Retina (tissue), 1 donor: ENCODE results near the gene UNC45A.

Experiments
- DNase-seq: peaks from one replicate; pipeline ENCODE4 v3.0.0-alpha.2; 2016

Gene UNC45A

DNA sequence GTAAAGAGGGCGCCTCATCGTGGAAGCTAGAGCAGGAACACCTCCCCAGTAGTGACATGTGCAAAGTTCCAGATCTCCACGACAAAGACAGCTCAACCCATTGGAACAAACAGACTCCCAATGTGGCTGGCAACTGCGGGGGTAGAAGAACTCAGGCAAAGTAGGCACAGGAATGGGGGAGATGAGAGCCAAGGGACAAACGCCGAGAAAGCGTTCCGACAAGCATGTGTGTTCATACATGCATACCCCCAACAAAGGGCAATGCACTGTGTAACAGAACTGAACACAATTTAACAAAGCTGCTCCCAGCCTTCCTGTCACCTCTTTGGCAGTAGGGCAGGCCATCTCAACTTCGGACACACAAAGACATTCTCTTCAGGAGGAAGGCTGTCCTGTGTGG, 31.2 kb downstream of the UNC45A start:
- no peak for DNase-seq

DNA sequence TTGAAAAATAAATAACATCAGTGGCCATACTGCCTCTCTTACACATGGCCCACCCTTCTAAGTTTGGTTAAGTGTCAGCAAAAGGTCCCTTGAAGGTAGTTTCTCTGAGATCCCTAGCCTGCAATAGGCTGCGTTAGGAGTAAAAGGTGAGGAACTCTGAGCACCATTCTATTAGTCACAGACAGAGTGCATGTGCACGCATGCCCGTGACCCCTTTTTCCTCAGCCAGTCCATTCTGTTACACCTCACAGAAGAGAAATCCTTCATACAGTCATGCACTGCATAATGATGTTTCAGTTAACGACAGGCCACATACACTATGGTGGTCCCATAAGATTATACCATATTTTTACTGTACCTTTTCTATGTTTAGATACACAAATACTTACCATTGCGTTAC, 32.1 kb downstream of the UNC45A start:
- DNase-seq, result no peak

DNA sequence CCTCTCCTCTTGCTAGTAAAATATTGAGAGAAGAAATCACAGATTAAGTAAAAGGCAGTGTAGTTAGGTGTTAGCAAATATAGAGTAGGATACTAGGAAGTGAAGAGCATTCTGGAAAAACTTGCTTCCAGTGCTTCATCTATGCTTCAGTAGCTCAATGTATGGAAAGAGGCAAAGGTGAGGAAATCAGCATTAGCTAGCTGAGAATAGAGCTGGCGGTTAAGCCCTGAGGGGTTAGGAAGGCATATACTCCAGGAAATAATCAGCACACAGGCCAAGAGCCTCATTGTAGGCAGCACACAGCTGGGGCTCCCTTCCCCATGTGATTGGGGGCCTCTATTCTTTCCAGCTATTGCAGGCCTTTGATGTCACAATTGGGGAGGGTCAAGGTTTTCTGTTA, 33.3 kb downstream of the UNC45A start:
- no peak for DNase-seq

DNA sequence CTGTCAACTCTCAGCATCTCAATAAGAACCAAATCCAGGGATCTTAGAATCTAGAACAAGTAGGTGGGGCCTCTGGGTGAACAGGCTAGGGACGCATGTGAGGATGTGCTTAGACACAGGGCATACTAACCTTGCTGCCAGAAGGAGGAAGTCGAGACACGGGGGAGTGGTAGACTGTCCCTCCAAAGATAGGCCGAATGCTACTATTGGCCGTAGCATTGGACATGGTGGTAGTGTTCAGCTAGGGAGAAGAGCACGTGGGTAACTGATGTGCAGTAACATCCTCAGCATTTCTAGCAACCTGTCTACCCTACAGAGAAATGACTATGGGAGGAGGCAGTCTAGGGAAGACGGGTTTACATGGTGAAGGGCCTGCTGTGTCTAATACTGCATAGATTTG, 35.2 kb downstream of the UNC45A start:
- DNase-seq, result no peak

DNA sequence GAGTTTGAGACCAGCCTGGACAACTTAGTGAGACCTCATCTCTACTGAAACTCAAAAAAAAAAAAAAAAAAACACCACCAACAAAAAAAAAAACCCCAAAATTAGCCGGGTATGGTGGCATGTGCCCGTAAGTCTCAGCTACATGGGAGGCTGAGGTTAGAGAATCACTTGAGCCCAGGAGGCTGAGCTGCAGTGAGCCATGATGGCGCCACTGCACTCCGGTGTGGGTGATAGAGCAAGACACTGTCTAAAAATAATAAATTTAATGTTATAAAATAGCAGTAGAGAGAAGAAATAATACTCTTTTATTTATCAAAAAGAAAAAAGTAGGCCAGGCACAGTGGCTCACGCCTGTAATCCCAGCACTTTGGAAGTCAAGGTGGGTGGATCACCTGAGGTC, 37.0 kb downstream of the UNC45A start:
- DNase-seq, result no peak

DNA sequence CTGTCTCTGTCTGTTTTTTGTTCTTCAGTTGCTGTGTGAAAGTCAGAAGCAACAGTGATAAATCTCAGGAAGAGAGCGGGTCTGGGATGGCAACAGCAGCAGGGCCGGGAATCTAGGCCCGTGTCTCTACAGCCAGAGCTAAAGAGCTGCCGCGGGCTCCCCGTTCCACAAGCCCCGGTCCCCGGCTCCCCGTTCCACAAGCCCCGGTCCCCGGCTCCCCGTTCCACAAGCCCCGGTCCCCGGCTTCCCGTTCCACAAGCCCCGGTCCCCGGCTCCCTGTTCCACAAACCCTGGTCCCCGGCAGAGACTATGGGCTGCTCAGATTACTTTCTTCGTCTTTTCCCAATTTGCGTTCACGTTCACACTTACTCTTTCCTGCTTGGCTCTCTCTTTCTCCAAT, 39.1 kb downstream of the UNC45A start:
- no peak for DNase-seq

DNA sequence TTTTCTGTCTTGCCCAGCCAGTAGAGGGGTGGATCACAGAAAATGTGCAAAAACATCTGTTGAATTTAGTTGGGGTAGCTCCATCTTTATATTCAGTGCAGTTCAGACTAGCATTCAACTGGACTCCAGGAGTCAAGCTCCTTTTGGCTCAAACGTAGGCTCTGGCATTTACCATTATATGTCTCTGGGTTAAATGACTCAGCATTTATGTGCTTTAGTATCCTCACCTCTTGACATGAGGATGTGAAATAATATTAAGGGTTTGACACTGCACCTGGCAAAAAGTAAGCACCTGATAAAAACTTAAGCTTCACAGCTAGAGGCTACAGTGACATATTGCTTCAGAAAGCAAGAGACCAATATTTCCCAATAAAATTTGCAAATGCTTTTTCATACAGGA, 44.5 kb downstream of the UNC45A start:
- DNase-seq, result no peak

DNA sequence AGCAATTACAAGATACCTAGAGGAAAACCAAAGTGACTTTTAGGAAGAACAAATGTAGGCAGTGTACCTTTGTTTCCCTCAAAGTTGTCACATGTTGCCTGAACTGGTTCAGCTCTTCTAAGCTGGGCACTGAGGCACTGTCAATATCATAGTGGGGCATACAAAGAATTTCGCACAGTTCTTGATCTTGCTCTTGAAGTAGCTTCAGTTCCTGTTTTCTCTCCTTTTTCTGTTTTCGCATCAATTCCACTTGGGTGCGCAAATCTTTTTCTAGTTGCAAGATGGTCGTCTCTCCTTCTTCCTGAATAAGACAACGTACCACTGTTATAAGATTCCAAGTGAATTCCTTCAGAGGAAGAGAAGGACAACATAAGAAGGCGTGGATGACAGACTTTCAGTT, 46.6 kb downstream of the UNC45A start:
- no peak for DNase-seq

DNA sequence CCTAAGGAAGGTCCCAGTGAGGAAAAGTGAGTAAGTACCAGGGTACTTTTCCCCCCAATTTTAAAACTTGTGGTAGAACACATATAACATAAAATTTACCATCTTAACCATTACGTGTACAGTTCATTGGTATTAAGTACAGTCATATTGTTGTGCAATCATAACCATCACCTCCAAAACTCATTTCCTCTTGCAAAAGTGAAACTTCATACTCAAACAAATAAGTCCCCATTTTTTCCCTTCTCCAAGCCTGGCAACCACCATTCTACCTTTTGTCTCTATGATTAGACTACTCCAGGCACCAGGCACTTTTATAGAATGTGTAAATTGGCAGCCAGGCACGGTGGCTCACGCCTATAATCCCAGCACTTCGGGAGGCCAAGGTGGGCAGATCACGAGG, 47.0 kb downstream of the UNC45A start:
- no peak for DNase-seq

DNA sequence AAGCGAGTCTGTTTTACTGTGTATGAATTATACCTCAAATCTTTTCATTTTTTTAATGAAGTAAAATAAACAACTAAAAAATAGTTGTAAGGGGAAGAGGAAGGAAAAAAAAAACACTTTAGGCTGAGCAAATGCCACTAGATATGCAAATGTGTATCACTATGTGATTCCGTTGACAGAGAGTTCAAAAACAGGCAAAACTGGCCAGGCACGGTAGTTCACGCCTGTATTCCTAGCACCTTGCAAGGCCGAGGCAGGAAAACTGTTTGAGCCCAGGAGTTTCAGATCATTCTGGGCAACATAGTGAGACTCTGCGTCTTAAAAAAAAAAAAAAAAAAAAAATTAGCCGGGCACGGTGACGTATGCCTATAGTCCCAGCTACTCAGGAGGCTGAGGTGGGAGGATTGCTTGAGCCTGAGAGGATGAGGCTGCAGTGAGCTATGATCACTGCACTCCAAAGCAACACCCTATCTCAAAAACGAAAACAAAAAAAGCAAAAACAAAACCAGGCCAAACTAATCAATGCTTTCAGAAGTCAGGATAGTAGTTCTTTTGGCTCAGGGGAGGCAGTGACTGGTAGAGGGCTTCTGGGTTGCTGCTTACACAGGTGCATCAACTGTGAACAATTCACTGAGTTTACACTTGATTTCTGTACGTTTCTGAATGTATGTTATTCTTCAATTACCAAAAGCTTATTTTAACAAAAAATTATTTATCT, 51.9 kb downstream of the UNC45A start:
- no peak for DNase-seq

DNA sequence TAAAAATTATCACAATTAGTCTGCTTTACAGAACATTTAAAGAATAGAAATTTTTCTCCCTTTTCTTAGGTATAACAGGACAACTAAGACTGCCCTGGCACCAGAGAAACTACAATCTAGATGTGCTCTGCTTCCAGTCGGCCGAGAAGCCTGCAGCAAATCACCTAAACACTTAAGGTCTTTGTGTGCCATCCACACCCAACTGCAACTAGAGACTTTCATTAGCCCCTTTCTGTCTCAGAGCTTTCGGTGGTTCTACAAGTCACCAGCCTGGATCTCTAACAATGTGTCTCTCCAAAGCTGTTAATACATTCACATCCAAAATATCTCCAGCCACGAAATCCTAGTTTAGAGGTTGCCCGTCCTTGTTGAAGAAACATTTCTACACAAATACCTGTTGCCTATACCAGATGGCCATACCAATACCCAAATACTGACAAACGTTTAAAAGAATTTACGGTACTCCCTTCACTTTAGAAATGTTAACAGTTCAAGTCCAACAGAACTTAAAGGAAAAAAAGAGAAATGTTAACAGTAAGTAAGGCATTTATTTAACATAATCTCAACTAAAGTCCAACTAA, 52.6 kb downstream of the UNC45A start:
- no peak for DNase-seq

DNA sequence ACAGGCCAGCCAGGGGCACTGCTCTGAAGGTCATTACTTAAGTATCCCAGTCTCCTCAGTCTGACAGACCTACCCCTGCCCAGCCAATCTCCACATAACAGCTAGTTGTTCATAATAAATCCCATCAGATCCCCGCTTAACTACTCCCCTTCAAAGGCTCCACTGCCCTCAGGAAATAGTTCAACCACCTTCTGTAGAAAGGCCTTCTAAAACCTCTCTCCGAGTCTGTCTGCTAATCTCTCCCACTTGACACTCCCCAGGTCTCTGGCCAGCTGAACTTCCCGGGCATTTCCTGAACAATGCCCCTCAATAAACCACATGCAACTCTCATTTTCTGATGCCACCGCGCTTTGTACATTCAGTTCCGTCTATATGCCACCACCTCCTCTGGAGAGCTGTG, 53.2 kb downstream of the UNC45A start:
- DNase-seq, result no peak

DNA sequence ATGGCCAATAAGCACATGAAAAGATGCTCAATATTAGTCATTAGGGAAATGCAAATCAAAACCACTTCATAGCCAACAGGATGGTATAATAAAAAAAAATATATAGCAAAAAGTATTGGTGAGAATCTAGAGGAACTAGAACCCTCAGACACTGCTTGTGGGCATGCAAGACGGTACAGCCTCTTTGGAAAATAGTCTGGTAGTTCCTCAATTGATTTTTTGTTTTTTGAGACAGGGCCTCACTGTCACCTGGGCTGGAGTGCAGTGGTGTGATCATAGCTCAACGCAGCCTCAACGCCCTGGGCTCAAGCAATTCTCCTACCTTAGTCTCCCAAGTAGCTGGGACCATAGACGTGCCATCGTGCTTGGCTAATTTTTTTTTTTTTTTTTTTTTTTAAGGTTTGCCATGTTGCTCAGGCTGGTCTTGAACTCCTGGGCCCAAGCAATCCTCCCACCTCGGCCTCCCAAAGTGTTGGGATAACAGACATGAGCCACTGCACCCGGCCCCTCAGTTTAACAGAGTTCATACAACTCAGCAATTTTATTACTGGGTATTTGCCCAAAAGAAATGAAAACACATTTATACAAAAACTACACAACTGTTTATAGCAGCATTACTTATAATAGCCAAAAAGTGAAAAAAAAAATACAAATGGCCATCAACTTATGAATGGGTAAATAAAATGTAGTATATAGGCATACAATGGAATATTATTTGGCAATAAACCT, 54.1 kb downstream of the UNC45A start:
- DNase-seq, result no peak

DNA sequence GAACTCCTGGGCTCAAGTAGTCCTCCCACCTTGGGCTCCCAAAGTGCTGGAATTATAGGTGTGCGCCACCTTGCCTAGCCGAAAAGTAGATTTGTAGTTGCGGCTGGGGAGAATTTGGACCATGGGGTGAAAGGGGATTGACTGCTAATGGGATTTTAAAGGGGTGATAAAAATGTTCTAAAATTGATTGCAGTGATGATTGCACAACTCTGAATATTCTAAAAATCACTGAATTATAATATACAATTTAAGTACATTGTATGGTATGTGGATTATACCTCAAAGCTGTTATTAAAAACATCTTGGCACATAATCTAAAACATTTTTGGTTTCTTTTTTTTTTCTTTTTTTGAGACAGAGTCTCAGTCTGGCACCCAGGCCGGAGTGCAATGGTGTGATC, 55.4 kb downstream of the UNC45A start:
- DNase-seq, result no peak

DNA sequence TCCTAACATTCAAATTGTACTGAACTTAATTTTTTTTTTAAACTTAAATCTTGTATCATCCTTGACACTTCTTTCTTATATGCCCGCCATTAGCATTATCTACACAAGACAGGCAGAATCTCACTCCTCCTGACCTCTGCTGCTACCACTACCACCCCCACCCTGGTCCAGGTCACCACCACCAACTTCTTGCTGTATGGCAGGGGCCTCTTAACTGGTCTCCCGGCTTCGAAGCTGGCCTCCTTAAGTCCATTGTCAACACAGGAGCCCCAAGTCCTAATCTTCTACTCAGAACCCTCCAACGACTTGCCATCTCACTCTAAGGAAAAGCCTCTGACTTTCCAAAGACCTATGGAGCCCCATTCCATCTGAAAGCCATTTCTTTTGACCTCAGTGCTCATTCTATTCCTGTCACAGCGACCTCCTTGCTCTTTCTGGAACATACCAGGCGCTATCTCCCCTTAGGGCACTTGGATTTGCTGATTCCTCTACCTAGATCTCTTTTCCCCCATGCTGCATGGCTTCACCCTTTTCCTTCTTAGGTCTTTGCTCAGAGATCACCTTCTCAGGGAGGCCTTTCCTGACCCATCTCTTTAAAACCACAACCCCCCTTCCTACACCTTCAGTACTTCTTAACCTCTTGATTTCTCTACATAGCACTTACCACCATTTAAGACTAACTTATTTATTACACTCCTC, 56.7 kb downstream of the UNC45A start:
- no peak for DNase-seq

DNA sequence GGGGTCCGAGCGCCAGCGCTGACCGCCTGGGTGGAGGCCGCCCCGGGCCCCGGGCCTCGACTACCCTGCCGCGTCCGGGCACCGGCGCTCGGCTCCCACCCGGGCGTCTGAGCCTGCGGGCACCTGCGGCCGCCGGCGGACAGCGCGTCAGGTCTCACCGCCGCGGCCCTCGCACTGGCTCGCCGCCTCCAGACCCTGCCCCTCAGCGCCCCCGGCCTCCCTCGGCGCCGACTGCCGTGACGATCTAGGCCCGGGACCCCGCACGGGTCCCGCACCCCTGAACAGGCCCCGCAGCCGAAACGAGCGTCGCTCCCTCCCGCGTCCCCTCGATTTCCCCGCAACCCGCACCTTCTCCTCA, 59.0 kb downstream of the UNC45A start:
- no peak for DNase-seq

DNA sequence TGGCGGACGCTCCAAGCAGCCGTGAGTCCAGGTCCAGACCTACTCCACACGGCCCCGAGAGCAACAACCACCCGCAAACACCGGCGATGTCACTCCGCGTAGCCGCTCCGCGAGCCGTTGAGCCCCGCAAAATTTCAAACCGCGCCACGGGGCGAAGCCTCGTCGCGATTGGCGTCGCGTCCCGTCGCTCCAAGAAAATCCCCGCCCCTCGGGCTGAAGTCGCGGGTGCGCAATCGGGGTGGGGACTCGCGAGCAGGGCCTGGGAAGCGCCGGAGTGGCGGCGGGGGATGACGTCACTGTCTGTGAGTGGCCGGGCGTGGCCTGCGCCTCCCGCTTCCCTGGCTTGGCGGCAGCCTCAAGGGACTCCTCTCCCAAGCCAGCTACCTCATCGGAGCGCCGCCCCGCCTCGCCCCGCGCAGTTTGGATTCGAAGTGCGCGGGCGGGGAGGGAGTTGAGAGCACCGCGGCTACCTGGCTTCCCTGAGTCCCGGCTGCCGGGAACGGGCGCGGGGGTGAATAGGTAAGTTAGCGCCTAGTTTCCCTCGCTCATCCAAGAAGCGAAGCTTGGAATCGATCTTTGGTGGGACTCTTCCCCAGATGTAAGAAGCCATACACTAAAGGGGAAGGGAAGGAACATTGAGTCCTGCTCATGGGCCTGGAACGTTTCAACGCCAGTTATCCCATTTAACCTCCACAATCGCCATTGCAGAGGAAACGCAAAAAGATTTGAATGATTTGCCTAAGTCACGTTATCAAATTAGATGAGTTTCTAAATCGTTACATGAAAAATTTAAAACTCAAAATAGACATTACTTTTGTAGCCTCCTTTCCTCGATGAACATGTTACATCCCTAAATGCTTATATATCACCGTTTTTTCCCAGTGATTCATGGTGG, 59.6 kb downstream of the UNC45A start, which contains the start of gene PRC1:
Gene PRC1, minus strand, starts transcription at position 119 of the 895 bp plus-strand sequence. Its CDS starts 118 bp downstream, at position 1.
- peak; percentile 99 for DNase-seq

DNA sequence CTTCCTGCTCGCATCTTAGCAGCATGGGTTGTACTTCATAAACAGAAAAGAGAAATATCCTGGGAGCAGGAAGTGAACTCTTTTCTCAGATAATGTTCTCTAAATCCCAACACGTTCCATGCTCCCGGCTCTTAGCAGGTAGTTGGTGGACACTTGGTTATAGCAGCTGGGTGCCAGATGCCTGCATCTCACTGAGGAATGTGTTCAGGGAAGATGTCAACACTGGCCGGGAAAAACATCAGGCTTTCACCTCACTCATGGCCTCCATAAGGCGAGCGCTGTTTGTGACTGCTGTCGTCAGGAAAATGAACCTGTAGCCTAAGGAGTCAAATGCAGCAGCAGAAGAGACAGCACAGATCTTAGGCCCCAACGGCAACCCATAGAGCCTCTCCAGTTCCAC, 63.7 kb downstream of the UNC45A start:
- no peak for DNase-seq

DNA sequence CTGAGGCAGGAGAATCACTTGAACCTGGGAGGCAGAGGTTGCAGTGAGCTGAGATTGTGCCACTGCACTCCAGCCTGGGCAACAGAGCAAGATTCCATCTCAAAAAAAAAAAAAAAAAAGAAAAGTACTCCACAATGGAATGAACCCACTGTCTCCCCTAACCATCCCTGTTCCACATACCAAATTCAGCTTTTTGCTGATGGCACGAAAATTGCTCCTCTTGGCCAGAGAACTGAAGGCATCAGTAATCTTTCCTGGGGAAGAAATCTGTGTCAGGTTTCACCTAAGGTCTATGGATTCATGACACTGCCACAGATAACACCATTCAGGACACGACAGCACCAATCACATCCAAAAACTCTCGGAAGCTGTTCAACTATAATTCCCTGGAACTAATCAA, 66.1 kb downstream of the UNC45A start:
- DNase-seq, result no peak
